ENCODE results near the gene PARD3B.

GRCh38 chr2:204504594-204504993 lies 40.7 kb upstream of the PARD3B start:
- TF ChIP-seq CREB1 (IDR thresholded peaks at IDR 0.05) = no peak
- TF ChIP-seq SIN3A (conservative IDR thresholded peaks at IDR 0.05 in 1 of 2, IDR thresholded peaks at IDR 0.05 in 1 of 2; ENCODE audit: low read depth in 1 of 2, low read length in 2 of 2) = no peak
- TF ChIP-seq CTCF (IDR thresholded peaks at IDR 0.05; ENCODE audit: control extremely low read depth in 1 of 3, insufficient read depth in 1 of 3, low read depth in 1 of 3, low read length in 3 of 3) = no peak
- TF ChIP-seq PHF8 (conservative IDR thresholded peaks at IDR 0.05; ENCODE audit: low read depth, low read length) = no peak
- no peak for TF ChIP-seq EP300 (IDR thresholded peaks at IDR 0.05; ENCODE audit: borderline replicate concordance in 1 of 2, low read depth in 2 of 2, low read length in 2 of 2)
- no peak for TF ChIP-seq TEAD4 (IDR thresholded peaks at IDR 0.05; ENCODE audit: low read depth, low read length)
- no peak for TF ChIP-seq POLR2A (IDR thresholded peaks at IDR 0.05; ENCODE audit: control extremely low read depth in 1 of 2, low read depth in 2 of 2, low read length in 2 of 2)
- no peak for TF ChIP-seq EZH2 (IDR thresholded peaks at IDR 0.05; ENCODE audit: low read depth, low read length, severe bottlenecking)
- no peak for TF ChIP-seq EGR1 (IDR thresholded peaks at IDR 0.05; ENCODE audit: borderline replicate concordance, low read depth, low read length)
- TF ChIP-seq TCF12 (IDR thresholded peaks at IDR 0.05; ENCODE audit: low read depth, low read length) = no peak
- TF ChIP-seq SIX5 (IDR thresholded peaks at IDR 0.05; ENCODE audit: low read depth, low read length) = no peak
- TF ChIP-seq CBX5 (IDR thresholded peaks at IDR 0.05; ENCODE audit: low read depth, low read length) = no peak

Measured in H1 (cell line).